Fibroblast of skin of left biceps (primary cell): Measurements from ENCODE around the gene TTLL3.
"Not testable (repeated sequence)": the region's sequence is repeated elsewhere in the genome, so short reads cannot be mapped to it uniquely, and the experiment has no call there.

Experiments used
- DNase-seq, 2 experiments: peaks; one replicate each; pipeline ENCODE4 v3.0.0-alpha.2; 2013; ENCODE audit warnings: low read depth in 2 of 2

Gene TTLL3, protein sequence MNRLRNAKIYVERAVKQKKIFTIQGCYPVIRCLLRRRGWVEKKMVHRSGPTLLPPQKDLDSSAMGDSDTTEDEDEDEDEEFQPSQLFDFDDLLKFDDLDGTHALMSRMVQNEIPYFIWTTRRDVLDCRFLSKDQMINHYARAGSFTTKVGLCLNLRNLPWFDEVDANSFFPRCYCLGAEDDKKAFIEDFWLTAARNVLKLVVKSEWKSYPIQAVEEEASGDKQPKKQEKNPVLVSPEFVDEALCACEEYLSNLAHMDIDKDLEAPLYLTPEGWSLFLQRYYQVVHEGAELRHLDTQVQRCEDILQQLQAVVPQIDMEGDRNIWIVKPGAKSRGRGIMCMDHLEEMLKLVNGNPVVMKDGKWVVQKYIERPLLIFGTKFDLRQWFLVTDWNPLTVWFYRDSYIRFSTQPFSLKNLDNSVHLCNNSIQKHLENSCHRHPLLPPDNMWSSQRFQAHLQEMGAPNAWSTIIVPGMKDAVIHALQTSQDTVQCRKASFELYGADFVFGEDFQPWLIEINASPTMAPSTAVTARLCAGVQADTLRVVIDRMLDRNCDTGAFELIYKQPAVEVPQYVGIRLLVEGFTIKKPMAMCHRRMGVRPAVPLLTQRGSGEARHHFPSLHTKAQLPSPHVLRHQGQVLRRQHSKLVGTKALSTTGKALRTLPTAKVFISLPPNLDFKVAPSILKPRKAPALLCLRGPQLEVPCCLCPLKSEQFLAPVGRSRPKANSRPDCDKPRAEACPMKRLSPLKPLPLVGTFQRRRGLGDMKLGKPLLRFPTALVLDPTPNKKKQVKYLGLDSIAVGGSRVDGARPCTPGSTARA

DNA sequence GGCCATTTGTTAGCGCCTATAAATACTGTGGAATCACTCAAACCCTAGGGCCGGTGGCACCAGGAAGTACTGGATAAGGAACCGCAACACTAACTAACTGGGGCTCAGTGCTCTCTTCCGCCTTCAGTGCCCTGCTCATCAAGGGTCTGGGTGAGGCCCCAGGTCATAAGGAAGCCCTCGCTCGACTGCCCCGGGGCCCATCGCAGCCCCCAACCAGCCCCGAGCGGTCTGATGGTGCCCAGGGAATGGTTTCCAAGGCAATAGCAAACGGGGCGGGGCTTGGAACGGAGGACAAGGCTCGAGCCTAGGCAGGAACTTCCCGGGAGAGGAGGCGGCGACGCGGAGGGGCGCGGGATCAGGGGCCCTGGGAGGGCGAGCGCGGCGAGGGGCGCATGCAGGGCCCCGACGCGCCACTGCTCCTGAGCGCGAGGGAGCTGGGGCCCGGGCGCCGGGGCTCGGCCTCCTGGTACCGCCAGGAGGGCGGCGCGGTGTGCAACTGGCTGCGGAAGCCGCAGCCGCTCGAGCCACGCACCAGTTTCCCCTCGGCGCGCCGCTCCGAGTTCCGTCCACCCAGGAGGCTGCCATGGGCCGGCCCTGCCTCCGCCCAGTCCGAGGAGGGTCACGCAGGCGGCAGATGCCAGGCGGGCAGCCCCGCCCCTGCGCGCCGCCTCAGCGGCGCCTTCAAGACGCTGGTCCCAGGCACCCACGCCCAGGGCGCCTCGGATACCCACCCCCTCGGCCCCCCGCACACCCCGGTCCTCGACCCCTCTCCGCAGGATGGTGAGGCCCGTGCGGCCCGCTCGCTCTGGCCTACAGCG lies at the start of gene TTLL3:
Gene TTLL3 (plus strand): TSS at position 648 of the 818 bp plus-strand sequence. CDS start 400 bp downstream, outside the sequence.
- no peak for DNase-seq

DNA sequence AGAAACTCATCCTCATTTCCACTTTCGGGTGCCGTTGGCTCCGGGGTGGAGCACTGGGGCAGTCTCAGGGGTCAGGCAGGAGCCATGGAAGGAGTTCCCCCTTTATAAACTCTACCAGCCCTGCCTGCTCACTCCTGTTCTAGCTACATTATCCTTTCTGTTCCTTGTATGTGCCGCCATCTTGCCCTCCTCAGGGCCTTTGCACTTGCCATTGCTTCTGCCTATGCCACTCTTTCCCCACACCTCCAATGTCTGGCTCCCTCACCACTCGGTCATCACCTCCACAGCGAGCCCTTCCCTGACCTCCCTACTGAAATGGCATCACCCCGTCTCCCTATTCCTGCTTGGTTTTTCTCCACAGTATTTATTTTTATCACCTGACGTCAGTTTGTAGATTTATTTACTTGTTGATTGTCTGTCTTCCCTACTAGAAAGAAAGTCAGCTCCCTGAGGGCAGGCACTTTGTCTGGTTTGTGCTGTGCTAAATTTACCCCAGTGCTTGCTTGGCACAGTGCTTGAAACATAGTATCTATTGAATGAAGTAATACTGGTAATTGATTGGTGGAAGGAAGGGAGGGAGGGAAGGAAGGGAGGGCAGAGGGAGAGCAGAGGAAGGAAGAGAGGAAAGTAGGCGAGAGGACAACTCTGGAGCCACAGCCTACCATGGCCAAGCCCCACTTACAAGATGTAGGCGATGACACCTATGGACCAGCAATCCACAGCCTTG lies 49.1 kb upstream of the TTLL3 start:
- no peak for DNase-seq

DNA sequence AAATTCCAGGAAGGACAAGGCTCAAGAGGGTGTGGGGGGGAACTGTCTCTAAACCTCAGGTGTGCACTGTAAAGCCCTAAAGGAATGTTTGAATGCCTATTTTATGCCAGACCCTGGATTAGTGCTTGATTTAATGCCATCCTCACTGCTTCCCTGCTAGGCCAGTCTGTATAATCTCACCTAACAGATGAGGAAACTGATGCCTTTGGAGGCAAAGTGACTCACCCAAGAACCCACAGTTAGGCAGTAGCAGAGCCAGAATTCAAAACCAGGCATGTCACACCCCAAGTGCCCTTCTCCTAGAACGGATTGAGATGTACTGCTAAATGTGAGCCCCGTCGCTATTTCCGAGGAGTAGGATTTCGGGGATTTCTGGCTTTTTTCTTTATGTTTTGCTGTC lies 48.1 kb upstream of the TTLL3 start:
- no peak for DNase-seq

DNA sequence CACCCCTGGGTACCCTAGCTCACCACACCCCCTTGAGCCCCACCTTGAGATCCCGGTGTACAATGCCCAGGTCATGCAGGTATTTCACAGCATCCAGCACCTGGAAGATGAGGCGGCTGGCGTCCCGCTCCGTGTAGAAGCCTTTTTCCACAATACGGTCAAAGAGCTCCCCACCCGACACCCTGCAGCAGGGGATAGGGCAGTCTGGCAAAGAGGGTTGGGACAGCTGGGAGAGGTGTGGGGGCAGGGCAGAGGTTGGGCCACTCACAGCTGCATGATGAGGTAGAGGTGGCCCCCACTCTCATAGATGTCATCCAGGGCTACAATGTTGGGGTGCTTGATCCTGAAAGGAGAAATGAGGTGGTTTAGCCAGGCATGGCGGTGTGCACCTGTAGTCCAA lies 47.2 kb upstream of the TTLL3 start:
- DNase-seq = no peak

DNA sequence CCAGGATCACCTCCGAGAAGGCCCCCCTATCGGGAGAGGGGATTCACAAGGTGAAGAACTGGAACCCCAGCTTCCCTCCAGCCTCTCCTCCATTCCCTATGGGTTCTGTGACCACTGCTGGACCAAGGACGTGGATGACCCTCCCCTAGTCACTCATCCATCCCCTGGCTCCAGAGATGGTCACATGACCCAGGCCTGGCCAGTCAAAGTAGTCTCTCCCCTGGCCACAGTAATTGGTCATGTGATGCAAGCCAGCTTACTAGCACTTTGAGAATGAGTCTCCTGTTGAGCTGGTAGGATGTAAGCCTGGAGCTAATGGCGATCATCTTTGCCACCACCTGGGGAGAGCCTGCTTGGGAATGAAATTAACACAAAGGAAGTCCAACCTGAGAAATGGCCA lies 44.2 kb upstream of the TTLL3 start:
- DNase-seq = no peak

DNA sequence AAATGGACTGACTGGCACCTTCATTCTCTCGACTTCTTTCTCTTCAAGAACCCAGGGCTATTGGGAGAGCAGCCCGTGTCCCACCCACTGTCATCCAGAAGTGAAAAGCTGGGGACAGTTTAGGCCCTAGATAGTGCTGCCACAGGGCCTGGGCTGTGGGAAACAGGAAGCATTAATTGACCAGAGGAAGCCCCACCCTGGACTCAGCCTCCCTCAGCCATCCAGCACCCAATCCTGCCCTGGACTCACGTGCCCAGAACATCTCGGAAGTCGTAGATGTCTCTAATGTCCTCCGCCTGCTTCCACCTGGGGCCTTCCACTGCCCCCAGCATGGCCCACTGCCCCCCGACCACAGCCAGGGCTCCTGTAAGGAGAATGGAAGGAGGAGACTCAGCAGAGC lies 42.6 kb upstream of the TTLL3 start:
- DNase-seq = no peak

DNA sequence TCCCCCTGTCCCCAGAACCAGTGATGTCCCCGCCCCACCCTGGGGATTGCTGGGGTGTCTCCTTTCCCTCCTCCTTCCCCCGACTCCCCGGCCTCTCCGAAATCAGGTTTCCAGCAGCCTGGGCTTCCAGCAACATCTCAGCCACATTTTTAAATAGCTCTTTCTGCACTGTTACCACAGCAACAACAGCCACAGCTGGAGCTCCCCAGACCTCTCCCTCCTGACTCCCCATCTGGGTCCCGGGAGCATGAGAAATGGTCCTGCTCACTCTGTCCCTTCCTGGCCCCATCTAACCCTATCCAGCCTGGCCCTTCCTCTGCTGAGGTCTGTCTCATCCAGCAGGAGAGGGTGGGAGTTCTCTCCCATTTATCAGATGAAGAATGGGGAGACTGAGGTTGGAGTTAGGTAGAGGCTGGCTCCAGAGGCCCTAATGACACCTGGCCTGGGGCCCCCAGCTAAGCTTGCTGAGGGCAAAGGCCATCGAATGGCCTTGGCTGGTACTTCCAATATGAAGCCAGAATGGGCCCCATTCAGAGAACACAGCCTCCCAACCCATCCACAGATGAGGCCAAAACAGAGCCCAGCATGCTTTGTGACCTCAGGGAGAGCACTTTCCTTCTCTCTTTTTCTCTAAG lies 41.8 kb upstream of the TTLL3 start:
- no peak for DNase-seq

DNA sequence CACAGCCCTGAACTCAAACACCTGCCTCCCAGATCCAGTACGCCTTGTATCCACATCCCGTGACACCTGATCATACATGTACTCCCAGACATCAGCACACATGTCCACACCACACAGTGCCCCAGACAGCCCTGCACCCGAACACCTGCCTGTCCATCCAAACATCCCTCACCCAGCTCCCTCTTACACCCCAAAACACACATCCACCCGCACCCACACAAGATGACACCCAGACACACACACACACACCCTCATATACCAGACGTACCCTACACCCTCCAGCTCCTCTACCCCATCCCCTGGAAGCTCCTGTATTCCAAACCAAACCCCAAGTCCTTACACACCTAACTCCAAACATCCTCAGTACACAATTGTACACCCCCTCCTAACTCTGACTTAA lies 41.0 kb upstream of the TTLL3 start:
- no peak for DNase-seq

DNA sequence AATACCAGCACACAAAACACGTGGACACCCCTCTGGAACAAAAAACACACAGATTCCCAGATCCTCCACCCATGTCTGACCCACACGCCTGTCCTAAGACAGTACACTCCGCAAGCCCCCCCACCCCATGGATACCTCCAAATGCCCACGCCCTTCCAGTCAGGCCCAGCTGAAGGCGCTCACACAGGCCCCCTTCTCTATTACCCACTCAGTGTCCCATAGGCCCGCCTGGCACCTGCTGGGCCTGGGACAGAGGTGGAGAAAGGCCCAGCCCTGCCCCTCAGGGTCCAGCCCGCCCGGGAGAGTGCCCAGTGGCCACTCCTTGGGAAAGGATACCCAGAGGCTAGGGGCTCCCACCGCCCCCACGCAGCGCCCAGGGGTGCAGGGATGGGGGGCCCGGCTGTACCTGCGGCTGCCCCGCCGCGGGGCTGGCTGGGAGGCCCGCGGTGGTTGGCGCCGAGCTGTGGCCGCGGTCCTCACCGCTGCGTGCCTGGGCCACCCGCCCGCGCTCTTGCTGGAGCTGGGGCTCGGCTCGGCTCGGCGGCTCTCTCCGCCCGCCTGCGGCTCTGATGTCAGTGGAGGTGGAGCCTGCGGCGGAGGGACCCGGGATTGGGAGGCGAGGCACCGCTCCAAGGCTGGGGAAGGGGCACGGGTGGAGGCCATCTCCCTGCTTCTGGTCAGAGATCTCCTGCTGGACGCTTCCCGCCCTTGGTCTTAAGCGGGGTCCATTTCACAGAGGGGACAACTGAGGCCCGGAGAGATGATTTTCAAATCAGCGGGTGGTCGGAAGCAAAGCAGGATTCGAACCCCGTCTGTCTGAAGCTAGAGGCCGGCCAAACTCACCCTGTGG lies 40.4 kb upstream of the TTLL3 start, which contains the start of gene CAMK1:
Gene CAMK1 (minus strand): TSS at position 522 of the 850 bp plus-strand sequence. CDS start 2,198 bp downstream, outside the sequence.
- peak in 1 of 2 experiments; percentile 27 for DNase-seq

DNA sequence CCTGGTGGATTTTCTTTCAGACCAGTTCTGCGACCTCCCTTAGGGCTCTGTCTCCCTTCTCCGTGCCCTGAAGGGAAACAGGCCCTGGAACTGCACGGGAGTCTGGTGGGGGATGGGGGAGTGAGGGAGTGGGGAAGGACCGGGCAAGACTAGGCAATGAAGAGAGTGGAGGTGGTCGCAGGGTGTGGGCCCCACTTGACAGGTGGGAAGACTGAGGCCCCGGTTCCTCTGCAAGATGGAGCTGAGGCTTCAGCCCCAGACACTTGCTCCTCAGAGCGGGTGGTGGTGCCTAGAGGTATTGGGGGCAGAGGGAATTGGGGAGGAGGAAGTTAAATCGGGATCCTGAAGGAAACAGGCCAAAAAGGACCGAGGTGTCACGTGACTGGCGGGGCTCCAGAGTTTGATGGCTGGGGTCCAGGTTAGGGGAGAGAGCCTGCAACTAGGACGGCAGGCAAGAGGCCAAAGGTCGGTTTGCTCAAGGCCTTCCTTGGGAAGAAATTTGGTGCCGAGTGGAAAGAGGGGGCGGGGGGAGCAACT lies 39.7 kb upstream of the TTLL3 start:
- DNase-seq = no peak

DNA sequence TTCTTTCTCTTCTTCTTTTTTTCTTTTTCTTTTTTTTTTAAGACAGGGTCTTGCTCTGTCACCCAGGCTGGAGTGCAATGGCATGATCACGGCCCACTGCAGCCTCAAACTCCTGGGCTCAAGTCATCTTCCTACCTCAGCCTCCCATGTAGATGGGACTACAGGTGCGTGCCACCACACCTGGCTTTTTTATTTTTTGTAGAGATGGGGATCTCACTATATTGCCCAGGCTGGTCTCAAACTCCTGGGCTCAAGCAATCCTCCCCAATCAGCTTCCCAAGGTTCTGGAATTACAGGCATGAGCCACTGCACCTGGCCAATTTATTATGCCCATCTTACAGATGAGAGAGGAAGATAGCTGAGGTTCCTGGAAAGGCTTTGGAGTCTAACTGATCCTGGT lies 39.1 kb upstream of the TTLL3 start:
- not testable (repeated sequence) for DNase-seq

DNA sequence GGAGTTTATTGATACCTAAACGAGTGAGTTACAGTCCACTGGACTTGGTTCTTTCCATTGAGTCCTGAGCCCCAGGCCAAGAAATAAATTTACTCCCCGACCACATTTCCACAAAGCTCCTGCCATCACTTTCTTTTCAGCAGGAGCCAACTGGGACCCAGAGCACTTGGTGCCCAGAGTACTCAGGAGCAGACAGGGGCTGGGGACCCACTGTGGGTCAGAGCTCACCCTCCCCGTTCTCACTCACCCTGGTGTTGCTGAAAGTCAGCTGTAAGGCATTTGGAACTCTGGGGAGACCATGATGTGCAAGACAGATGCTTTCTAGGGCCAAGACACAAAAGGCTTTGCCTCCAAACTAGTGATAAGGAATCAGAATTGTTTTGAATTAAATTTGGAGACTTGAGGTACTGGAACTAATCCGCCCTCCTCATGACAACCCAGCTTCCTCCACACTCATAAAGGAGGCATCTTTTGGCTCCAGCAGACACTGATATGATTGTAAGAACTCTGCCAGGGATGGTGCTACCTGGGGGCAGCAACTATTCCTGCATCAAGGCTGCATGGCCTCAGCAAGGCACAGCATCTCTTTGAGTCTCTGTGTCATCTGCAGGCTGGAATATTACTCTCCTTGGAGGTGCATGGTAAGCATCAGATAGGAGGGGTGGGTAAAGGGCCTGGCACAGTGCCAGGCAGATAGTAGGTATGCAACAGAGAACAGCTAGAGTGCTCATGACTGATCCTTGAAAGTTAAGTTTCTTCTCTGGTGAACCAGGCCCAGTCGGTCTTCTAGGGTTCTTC lies 33.0 kb upstream of the TTLL3 start:
- DNase-seq = no peak

DNA sequence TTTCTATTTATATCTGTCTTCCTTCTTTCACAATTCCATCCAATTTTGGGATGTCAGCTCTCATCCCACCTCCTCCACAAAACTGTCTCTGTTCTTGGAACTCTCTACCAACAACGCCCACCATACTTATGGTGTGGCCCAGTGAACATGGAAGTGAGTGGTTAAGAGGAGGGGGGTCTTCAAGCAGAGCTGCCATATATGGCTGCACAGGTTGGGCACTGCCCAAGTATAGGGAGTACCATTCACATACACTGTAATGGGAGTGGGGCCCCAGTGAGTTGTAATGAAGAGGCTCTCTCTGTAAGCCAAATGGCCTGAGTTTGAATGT lies 32.4 kb upstream of the TTLL3 start:
- DNase-seq = no peak

DNA sequence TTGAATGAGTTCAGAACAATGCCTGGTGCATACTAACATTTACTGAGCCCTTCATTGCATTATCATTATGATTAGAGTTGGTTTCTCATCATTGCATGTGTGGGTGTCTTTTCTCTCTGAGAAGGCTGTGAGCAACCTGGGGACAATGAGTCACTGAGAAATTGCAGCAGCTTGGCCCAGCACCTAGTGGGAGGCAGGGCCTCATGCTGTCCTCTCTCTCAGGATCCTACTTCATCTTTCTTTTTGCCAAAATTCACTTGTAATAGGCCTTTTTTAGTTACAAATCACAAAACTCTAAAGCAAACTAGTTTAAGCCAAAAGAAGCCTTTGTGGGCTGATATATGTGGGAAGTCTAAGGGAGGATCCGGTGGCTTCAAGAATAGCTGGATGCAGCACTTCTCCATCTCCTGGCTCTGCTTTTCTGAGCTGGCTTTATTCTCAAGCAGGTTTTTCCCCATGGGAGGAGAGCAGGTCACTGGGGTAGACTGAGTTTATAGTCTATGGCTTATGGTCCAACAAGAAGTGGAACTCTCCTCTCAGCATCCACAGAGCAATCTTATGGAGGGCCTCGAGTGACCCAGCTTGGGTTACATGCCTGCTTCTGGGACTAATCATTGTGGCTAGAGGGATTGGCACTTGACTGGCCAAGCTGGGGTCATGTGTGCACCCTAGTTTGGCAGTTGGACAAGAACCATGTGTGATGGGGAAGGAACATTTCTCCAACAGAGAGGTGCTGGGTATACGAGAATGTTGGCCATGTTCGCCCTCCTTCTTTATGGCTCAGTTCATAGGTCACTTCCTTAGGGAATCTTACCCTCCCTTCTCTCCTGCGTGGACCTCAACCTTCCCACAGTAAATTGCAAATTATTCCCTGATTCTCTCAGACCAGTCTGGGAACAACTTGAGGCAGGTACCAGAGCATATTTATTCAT lies 31.7 kb upstream of the TTLL3 start:
- peak in 1 of 2 experiments; percentile 24 for DNase-seq

DNA sequence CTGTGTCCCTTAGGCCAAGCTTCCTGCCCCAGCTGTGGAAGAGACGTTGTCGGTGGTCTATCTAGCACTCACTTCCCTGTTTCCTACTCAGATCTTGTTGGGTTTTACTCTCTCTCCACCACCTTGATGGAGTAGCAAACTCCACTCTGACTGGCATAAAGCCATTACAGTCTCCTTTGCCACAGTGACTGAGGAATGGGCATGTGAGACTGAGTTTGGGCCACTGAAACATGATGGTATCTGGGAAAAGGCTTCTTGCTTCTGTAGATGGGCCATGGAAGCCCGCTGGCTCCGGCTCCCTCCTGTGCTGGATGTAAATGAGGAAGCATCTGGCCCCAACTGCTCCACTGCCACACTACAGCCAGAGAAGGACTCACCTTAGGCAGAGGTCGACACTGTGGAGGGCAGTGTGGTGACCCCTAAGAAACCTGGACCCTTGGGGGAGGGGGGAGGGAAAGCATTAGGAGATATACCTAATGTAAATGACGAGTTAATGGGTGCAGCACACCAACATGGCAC lies 30.9 kb upstream of the TTLL3 start:
- DNase-seq = no peak

DNA sequence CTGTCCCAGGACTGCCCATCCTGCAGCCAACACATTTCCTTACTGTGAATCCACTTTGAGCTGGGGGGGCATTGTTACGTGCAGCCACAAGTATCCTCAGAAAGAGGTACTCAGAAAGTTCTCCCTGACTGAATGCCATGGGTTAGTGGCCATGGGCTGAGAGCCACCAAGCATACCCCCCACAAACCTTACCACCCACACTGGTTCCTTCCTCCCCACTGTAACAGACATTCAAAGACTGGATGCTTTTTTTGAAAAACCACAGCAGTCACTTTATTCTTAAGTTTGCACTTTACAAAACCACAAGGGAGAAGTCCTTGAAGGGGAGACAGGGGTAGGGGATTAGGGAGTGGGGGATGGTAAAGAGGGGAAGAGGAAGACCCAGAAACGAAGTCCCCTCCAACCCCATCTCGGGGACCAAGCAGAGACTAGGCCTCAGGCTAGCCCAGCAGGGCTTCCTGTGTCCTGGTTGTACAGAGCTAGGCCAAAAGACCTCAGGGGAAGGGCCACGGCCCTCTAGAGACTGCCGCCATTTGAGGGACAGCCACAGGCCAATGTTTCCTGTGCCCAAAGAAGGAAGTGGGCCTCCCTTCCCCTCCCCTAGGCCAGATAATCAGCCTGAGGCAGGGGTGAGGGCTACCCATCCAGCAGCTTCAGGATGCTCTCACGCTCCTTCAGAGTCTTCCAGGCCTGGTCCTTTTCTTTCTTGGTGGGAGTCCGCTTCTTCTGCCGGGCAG lies 30.2 kb upstream of the TTLL3 start:
- DNase-seq = no peak

DNA sequence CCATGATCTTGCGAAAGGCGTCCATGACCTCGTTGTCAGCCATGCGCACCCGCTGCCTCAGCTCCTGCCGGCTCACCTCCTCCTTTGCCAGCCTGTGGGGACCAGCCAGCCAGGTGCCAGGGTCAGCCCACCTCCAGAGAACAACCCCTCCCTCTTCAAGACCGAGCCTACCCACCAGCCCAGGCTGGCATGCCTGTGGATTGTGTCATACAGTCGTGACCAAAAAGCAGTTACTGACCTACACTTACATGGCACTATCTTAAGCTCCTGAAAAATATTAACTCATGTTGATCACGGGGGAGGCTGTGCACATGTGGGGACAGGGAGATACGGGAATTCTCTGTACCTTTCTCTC lies 29.6 kb upstream of the TTLL3 start:
- DNase-seq = no peak
